ENCODE results near the gene HDLBP.

DNA sequence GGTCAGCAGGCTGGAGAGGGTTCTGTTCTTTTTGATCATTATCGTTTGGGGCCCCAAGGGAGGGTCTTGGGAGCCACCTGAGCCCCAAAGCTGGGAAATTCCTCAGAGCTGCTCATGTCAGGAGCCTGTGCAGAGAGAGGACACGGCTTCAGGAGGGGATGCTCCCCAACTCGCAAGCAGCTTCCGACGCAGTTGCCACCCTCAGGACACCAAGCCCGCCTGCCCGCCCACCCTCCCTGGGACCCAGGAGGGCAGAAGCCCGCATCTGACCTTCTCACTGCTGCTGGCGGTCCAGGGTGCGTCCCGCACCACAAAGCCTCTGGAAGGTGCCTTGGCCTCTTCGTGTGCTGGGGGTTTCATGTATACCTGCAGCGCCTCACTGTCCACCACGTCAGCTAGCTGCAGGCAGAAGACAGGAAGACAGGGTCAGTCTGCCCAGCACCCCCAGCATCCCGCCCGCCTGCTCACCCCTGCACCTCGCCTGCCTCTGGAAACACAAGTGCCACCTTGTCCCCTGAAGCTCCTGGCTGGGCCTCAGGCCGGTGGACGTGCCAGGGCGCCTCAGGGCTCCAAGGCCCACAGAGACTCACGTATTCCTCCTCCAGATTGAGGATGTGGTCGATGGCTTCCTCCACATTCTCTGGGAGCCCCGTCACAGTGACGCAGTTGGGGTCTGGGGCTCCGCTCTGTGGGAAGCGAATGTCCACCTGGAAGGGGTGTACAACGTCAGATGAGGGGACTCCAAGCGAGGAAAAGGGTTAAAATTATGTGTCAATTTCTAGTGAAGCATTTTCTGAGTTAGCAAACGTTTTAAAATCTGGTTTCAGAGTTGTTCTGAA, 85.7 kb downstream of the HDLBP start:
- TF ChIP-seq, protein P1, sequence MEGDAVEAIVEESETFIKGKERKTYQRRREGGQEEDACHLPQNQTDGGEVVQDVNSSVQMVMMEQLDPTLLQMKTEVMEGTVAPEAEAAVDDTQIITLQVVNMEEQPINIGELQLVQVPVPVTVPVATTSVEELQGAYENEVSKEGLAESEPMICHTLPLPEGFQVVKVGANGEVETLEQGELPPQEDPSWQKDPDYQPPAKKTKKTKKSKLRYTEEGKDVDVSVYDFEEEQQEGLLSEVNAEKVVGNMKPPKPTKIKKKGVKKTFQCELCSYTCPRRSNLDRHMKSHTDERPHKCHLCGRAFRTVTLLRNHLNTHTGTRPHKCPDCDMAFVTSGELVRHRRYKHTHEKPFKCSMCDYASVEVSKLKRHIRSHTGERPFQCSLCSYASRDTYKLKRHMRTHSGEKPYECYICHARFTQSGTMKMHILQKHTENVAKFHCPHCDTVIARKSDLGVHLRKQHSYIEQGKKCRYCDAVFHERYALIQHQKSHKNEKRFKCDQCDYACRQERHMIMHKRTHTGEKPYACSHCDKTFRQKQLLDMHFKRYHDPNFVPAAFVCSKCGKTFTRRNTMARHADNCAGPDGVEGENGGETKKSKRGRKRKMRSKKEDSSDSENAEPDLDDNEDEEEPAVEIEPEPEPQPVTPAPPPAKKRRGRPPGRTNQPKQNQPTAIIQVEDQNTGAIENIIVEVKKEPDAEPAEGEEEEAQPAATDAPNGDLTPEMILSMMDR (conservative IDR thresholded peaks at IDR 0.05): no peak
- no peak for TF ChIP-seq ZFX (IDR thresholded peaks at IDR 0.05)

Measured in C4-2B (cell line).